ENCODE data around the gene SYCE3.
A peak's percentile ranks its signal among the peaks of the same experiment; 100 is the strongest.
"Not testable (repeated sequence)": the region's sequence is repeated elsewhere in the genome, so short reads cannot be mapped to it uniquely, and the experiment has no call there.

The SYCE3 gene, protein sequence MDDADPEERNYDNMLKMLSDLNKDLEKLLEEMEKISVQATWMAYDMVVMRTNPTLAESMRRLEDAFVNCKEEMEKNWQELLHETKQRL

DNA sequence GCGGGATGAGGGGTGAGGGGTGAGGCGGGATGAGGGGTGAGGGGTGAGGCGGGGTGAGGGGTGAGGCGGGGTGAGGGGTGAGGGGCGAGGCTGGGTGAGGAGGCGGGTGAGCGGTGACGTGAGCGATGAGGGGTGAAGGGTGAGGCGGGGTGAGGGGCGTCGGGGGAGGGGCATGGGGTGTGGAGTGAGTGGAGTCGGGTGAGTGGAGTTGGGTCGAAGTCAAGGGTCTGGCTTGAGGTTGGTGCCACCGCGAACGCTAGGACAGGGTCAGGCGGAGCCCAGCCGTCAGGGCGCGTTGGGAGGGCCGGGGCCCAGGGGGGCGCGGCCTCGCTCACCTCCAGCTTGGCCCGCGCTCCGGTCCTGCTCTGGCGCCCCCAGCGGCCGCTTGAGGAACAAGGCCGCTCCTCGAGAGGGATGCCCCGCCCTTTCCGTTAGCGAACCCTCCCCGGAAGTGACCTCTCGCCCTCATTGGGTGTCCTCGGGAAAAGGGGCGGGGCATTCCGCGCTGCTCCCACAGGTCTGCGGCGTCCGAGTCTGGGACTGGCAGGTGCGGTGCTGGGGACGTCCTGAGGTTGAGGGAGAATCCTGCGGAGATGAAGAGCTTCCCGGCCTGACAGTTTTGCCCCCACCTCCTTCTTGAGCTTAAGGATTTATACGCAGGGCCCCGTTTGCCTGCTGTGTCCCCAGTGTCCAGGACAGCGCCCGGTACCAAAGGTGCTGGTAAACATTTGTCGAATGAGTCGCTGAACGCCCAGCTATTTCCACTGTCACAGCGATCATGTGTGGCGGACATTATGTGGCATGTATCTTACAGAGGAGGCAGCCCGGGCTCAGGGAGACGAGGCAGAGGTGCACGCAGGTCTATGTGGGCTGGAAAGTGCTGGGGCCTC is at the start of gene SYCE3:
Gene SYCE3 (minus strand): TSS at position 397 of the 890 bp plus-strand sequence. CDS start 6,514 bp downstream, outside the sequence.
- peak; percentile 99 for DNase-seq

DNA sequence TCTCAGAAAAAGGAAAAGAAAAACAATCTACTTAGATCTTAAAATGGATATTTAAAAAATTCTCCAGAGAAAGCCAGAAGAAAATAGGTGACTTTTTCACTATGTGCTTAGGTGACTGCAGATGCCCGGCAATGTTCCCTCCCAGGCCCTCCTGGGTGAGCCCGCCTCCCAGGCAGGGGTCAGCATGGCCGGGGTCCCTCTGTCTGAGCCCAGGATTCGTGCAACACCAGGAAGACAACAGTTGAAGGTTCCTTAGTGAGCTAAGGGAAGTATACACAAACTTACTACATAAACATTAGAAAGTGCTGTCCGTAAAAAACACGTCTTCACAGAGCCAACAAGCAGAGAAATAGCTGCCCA is 49.4 kb upstream of the SYCE3 start:
- DNase-seq = no peak

DNA sequence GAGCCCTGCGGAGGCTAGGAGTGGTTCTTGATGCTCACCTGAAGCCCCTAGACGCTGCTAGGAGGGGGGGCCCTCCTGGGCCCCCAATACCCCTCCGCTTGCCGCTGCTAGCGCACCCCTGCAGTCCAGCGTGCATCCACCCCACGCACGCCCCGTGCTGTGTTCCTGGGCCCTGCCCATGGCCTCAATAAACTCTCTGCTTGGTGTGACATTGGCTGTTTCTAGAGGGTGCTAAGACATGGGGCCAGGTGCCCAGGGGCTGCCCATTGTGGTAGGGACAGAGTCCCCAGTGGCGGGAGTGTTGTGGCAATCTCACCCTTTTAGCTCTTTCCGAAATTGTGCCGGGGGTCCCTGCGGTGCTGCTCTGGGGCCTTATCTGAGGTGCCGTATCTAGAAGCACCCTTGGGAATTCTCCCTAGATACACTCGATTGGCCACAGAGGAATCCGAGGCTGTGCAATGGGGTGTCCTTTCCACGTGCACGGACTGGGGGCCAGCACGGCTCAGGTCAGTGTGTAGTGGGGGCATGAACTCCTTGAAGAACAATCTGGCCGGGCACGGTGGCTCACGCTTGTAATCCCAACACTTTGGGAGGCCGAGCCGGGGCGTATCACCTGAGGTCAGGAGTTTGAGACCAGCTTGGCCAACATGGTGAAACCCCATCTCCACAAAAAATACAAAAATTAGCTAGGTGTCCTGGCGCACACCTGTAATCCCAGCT is 48.8 kb upstream of the SYCE3 start:
- no peak for DNase-seq

DNA sequence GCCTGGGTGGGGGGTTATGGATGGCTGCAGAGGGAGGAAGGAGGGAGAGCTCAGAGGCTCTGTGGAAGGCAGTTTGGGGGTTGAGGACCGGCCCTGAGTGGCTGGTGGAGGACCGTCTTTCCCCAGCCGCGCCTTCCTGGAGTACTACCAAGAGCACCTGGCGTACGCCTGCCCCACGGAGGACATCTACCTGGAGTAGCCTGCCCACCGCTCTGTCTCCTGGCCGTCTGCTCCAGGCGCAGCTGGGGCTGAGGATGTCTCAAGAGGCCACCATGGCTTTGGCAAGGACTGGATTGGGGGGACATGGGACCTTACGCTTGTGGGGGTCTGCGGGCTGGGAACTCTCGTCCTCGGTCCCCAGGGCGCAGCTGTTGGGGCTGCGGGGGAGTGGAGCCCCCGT is 47.9 kb upstream of the SYCE3 start:
- DNase-seq = no peak

DNA sequence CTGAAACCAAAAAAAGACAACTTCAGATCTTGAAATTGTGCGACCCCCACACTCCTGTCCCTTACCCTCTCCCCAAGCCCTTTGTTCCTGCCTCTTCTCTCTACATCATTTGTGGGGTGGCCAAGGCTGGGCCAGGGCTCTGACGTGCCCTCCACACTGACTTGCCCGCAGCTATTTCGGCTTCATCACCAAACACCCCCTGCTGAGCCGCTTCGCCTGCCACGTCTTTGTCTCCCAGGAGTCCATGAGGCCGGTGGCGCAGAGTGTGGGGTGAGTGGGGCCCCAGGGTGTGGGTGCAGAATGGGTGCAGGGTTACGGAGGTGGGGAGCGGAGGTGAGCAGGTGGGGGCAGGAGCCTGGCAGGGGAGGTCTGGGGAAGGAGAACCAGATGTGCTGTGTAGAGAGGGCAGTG is 47.3 kb upstream of the SYCE3 start:
- no peak for DNase-seq

DNA sequence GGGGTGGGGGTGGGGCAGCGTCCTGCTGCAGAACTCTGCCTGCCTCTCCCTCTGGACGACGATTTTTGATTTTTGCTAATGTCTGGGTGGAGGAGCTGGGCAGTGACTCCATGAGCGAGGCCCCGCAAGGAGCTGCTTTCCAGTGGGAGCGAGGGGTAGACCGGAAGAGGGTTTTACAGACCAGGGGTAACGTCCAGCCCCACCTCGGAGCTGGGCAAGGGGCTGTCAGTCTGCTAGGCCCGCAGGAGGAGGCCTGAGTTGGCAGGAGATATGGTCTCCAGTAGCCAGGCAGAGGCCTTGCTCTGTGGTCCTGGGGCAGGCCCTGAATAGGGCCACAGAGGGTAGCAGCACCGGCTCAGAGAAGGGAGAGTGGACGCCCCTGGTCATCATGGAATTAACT is 46.9 kb upstream of the SYCE3 start:
- DNase-seq = no peak

DNA sequence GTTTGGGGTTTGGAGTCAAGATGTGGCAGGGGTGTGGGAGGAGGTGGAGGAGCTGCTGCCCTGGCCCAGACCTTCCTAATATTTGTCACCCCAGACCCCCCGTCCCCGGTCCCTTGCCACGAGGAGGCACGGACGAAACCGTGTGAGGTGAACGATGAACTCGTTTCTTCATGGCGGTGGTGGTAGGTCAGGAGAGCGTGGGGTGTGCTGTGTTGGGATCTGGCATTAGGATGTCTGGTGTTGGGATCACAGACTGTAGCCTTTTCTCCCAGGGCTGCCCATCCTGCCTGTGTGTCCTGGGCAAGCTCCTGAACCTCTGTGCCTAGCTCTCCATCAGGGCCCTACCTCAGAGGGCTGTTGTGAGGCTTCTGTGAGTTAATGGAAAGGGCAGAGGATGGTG is 46.3 kb upstream of the SYCE3 start:
- DNase-seq = no peak

DNA sequence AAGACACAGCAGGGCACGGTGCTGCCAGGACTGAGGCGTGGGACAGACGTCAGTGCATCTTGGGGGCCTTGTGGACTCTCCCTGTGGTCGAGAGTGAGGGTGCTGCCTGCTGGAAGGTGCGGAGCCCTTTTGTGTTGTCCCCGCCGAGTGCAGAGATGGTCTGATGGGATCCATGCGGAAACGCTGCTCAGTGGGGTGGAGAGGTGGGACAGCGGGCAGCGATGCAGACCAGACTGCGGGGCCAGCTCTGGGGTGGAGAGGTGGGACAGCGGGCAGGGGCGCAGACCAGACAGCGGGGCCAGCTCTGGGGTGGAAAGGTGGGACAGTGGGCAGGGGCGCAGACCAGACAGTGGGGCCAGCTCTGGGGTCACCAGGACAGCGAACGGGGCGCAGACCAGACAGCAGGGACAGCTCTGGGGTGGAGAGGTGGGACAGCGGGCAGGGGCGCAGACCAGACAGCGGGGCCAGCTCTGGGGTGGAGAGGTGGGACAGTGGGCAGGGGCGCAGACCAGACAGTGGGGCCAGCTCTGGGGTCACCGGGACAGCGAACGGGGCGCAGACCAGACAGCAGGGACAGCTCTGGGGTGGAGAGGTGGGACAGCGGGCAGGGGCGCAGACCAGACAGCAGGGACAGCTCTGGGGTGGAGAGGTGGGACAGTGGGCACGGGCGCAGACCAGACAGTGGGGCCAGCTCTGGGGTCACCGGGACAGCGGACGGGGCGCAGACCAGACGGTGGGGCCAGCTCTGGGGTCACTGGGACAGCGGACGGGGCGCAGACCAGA is 45.5 kb upstream of the SYCE3 start:
- DNase-seq = not testable (repeated sequence)

DNA sequence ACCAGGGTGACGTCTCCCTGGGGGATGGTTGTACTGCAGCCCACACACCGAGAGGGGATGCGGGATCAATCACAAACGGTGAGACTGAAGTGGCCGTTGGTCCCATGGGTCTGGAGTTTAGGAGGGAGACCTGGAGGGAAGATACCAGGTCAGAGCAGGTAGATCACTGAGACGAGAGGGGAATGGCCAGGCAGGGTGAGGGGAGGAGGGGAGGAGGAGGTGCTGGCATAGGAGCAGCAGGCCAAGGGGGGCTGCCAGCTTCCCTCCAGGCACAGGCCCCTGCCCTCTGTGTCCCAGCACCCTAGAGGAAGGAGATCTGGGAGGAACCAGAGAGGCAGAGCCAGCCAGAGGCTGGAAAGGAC is 44.9 kb upstream of the SYCE3 start:
- no peak for DNase-seq

DNA sequence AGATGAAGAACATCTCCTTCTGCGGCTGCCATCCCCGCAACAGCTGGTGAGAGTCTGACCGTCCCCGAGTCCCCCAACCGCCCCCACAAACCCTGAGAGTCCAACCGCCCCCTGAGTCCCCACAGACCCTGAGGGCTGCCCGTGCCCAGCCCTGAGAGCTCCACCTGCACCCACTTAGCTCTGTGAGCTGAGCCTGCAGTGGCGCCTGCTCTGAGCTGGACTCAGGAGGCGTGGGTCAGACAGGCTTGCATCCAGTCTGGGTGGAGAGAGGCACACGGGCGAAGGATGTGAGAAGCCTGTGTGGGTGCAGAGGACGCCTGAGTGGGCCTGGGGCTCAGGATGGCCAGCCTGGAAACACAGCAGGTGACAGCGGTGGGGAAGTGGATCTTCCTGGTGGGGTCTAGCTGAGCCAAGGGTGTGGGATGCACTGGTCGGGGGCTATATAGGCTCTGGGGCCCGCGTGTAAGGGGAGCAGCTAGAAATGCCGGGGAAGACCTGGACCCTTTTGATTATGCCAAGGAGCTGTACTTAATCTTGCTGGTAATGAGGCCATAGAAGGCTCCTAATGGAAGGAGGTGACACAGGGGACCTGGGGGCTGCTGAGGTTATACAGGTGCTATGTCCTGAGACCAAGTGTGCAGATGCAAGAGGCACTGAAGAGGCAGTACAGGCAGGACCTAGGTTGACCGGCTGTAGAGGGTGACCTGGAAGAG is 44.4 kb upstream of the SYCE3 start:
- no peak for DNase-seq

DNA sequence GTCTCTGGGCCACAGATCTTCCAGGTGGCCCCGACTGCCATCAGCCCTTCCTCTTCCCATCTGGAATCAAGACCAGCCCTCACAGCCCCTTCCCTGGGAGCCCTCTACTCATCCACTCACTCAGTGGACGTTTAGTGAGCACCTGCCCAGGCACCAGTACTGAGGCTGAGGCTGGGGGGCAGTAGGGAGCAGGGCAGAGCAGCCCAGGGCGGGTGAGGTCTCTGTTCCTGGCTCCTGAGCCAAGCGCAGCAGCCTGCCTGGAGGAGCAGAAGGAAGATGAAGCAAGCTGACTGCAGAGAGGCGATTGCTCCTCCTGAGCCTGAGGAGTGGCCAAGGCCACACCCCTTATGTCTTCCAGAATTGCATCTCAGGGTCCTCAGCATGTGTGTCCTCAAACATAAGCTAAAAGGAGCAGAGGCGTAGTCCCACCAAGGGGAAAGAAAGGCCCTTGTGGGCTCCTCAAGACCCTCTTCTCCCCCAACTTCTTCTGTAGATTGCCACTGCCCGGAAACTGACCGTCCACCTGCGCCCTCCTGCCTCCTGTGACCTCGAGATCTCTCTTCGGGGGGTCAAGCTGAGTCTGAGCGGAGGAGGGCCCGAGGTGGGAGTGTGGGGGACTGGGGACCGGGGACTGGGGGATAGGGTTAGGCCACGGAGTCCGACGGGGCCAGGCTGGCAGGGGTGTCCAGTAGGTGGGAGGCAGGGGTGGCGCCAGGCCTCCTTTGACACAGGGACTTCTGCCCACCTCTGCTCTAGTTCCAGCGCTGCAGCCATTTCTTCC is 43.6 kb upstream of the SYCE3 start:
- DNase-seq = peak; percentile 30

DNA sequence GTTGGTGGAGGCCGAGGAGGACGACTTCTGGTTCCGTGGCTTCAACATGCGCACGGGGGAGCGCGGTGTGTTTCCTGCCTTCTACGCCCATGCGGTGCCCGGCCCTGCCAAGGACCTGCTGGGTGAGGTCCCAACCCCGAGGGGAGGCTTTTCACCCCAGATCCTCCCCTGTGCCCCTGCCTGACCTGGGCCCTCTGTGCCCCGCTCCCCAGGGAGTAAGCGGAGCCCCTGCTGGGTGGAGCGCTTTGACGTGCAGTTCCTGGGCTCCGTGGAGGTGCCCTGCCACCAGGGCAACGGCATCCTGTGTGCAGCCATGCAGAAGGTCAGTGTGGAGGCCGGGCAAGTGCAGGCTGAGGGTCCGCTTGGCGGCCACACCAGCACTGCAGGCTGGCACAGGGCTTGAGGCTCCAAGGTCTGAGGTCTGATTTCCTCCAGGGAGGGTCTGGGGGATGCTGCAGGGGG is 42.9 kb upstream of the SYCE3 start:
- no peak for DNase-seq

DNA sequence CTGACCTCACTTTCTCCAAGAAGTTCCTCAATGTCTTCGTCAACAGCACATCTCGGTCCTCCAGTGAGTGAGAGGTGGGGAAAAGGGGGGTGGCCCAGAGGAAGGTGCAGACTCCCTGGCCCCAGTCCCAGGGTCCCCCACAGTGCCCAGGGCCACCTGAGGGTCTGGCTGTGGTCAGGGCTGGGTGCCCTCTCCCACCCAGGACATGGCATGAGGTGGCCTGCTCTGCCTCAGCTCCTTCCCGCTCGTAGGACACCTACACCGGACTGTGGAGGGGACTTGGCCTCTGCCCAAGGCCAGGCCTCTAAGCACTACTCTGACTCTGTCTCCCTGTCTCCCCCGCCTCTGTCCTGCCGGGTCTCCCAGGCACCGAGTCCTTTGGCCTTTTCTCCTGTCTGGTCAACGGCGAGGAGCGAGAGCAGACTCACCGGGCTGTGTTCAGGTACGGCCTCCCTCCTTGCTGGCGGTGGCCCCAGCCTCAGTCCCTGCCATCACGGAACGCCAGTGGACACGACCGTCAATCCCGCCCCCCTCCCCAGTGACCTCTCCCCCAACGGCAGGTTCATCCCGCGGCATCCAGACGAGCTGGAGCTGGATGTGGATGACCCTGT is 42.4 kb upstream of the SYCE3 start:
- no peak for DNase-seq

DNA sequence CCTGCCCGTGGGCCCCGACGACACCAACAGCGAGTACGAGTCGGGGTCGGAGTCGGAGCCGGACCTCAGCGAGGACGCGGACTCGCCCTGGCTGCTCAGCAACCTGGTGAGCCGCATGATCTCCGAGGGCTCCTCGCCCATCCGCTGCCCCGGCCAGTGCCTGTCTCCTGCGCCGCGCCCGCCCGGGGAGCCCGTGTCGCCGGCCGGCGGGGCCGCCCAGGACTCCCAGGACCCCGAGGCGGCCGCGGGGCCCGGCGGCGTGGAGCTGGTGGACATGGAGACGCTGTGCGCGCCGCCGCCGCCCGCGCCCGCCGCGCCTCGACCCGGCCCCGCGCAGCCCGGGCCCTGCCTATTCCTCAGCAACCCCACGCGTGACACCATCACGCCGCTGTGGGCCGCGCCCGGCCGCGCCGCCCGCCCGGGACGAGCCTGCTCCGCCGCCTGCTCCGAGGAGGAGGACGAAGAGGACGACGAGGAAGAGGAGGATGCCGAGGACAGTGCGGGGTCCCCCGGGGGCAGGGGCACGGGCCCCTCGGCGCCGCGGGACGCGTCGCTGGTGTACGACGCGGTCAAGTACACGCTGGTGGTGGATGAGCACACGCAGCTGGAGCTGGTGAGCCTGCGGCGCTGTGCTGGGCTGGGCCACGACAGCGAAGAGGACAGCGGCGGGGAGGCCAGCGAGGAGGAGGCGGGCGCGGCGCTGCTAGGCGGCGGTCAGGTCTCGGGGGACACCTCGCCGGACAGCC is 41.7 kb upstream of the SYCE3 start:
- no peak for DNase-seq

DNA sequence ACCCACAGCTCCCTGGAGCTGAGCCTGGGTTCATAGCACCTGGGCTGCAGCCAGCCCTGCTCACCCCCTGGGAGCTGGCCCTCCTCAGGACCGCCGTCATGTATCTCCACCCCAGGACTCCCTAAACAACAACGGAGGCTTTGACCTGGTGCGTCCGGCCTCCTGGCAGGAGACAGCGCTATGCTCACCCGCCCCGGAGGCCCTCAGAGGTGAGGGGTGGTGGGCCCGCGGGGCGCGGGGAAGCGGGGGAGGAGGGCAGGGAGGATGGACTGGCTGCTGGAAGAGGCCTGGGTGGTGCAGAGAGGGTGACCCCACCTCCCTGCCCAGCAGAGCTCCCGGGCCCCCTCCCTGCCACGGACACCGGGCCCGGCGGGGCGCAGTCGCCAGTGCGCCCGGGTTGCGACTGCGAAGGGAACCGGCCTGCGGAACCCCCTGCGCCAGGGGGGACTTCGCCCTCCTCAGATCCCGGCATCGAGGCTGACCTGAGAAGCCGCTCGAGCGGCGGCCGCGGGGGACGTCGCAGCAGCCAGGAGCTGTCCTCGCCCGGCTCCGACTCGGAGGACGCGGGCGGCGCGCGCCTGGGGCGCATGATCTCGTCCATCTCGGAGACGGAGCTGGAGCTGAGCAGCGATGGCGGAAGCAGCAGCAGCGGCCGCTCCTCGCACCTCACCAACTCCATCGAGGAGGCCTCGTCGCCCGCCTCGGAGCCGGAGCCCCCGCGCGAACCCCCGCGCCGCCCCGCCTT is 41.0 kb upstream of the SYCE3 start:
- DNase-seq = no peak

DNA sequence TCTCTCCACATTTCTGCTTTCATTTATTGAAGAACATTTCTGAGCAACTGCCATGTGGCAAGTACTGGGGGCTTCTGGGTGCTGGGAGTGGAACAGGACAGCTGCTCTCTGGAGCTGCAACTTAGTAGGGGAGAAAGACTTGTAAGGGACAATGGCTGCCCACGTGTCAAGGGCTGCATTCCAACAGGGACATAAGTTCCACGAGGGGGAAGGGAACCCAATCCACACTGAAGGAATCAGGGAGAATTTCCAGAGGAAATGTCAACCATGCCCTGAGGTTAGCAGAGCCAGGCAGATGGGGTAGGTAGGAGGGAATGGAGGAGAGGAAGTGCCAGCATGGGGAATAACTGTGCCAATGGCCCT is 39.6 kb upstream of the SYCE3 start:
- DNase-seq = no peak

DNA sequence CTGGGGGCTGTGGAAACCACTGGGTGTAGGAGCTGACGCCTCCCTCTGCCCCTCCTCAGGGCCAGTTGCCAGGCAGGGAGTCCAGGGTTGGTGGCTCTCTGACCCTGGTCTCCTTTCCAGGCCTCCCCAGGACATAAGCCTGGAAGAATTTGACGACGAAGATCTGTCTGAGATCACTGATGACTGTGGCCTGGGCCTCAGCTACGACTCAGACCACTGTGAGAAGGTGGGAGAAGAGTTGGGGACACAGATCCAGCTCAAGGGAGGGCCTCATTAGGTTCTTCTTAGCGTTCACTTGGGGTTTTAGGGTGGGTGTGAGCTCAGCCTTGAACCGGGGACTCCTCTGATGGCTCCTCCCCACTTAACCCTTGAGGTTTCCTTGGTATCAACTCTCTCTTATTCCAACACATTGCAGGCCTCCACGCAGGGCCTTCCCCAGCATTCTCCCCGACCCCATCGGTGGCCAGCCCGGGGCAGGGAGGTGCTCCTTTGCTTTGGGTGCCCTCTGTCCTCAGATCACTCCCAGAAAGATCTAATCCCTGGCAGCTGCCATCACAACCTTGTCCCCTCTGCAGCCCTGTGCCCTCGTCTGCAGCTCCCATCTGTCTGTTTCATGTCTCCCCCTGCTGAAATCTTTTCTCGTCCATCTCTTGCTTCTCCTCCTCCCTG is 39.1 kb upstream of the SYCE3 start:
- no peak for DNase-seq

DNA sequence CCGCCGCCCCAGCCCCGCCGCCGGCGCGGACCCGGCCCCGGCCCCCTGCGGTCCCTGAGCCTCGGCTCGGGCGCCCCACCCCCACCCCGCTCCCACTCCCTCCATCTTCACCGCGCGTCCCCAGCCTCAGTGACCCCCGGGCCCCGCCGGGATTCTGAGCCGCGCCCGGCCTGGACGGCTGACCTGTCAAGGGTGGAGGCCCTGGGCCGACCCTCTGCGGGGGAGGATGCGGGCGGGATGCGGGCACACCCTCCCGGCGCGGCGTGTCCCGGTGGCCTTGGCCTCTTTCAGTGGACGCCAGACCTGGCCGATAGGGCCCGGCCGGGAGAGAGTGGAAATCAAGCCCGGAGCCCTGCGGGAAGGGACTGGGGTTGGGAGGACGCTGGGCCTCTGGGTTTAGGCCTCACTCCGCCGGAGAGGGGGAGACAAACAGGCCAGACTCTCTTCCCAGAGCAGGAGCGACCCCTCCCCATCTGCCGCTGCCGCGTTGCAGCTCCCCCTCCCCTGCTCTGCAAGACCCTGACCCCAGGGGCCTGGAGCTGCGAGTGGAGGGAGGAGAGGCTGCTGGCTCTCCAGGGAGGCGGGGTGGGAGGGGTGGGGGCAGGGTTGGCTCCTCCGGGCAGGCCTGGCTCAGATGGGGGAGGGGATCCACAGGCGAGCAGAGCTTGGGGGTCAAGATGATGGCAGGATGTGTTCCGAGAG is 38.4 kb upstream of the SYCE3 start:
- no peak for DNase-seq

DNA sequence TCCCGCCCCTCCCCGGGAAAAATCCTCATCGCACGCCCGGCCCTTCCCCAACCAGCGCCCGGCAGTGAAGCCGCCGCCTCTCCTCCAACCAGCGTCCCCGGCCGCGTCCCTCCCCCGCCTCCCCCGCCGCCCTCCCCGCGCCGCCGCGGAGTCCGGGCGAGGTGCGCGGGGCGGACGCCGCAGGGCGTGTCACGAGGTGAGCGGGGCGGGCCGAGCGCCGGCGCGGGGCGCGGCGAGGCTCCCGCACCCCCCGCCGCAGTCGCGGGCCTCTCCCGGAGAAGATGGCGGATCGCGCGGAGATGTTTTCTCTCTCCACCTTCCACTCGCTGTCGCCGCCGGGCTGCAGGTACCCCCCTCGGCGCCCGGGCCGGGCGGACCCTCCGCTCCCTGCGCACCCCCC is 37.8 kb upstream of the SYCE3 start, which contains the start of gene MAPK8IP2:
Gene MAPK8IP2 (plus strand): TSS at position 256 of the 400 bp plus-strand sequence. CDS start 26 bp downstream, at position 282.
- DNase-seq = no peak

All from hematopoietic multipotent progenitor cell treated with erythropoietin and hydrocortisone succinate and interleukin-3 and kit ligand, for 6 days (in vitro differentiated cells).